BLaER1 treated with 17β-estradiol and CSF1 and Interleukin-3, amounts not matched to agents 10 nM and 100 nM (cell line): ENCODE results near the gene TFDP2.
"Not testable (repeated sequence)": the region's sequence is repeated elsewhere in the genome, so short reads cannot be mapped to it uniquely, and the experiment has no call there.

Experiments
- H3K27ac ChIP-seq, 11 experiments: shearing (Covaris generic); formaldehyde crosslinking; 2 replicates each; pipeline ENCODE4 v1.8.1; 2022
- H3K27me3 ChIP-seq, 11 experiments: shearing (Covaris generic); formaldehyde crosslinking; 2 replicates each; pipeline ENCODE4 v1.8.1; 2022
- H3K36me3 ChIP-seq, 11 experiments: shearing (Covaris generic); formaldehyde crosslinking; 2 replicates each; pipeline ENCODE4 v1.8.1; 2022
- H3K4me1 ChIP-seq, 10 experiments: shearing (Covaris generic); formaldehyde crosslinking; 2 replicates each; pipeline ENCODE4 v1.8.1; 2022
- H3K4me2 ChIP-seq, 11 experiments: shearing (Covaris generic); formaldehyde crosslinking; 2 replicates each; pipeline ENCODE4 v1.8.1; 2022
- H3K4me3 ChIP-seq, 10 experiments: shearing (Covaris generic); formaldehyde crosslinking; 2 replicates each; pipeline ENCODE4 v1.8.1; 2022
- H3K9ac ChIP-seq, 11 experiments: shearing (Covaris generic); formaldehyde crosslinking; 2 replicates each; pipeline ENCODE4 v1.8.1; 2022
- H3K9me3 ChIP-seq, 11 experiments: shearing (Covaris generic); formaldehyde crosslinking; replicated peaks in 1 of 11; 2 replicates each; pipeline ENCODE4 v1.8.1; 2022
- H4K20me1 ChIP-seq, 11 experiments: shearing (Covaris generic); formaldehyde crosslinking; 2 replicates each; pipeline ENCODE4 v1.8.1; 2022
- Cebpa-rat ChIP-seq, 11 experiments: shearing (Covaris generic); IDR thresholded peaks; 2 replicates each; pipeline ENCODE4 v1.8.1; 2022

Gene TFDP2

DNA sequence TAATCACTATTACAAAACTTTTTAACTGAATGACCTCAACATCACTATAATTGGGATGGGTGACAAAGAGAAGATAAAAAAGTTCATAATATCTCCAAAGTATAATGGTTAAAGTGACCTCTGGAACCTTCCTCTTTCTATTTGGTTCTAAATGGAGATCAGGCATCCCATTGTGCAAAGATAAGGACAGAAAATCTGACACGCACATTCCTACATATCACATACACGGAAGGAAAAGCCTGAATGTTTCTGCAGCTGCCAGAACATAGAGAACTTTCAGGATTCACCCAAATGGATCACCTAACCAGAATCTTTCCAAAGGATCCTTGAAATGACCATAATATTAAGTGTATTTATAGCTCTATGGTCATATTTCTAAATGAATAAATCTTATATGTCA, 128.2 kb downstream of the TFDP2 start:
- H3K9ac ChIP-seq, result no peak overlapping the region
- H4K20me1 ChIP-seq, result no peaks in the 10 kb centered on the region
- H3K9me3 ChIP-seq, result no peaks in the 10 kb centered on the region

DNA sequence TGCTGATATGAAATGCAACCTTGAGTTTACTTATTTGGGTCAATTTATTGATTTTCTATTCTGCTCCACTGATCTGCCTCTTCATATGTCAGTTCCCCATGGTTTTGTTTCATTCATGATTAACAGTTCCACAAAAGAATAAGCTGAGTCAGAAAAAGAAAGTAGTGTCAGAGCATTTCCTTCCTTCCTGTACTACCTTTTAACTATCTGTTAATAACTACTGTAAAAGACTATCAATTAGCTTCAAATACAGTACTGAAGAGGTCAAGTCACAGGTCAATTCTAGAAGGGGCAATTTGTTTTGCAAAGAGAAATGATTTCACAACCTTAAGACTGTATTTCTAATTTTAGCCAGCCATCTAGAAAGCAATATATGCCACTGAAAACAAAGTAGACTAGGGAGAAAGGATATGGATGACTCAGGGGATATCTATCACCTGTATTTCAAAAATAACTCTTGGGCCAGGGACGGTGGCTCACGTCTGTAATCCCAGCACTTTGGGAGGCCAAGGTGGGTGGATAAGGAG, 129.5 kb downstream of the TFDP2 start:
- no peak overlapping the region for H3K4me3 ChIP-seq
- H3K27ac ChIP-seq, result peak overlapping the region in 9 of 11 experiments; percentile 10 to 61 (median 37); a peak in 16 of 22 replicates
- H3K27me3 ChIP-seq, result no peaks in the 10 kb centered on the region
- no peaks in the 10 kb centered on the region for H4K20me1 ChIP-seq
- TF ChIP-seq Cebpa-rat (IDR thresholded peaks at IDR 0.05), result no peak
- H3K4me2 ChIP-seq, result peak overlapping the region; percentile 15 to 68 (median 57)
- peaks cover 0 to 34% (median 9%) of the 10 kb centered on the region in 11 experiments; a peak in 13 of 22 replicates for H3K36me3 ChIP-seq
- H3K4me1 ChIP-seq, result peaks cover 11 to 42% (median 25%) of the 10 kb centered on the region in 10 experiments
- no peaks in the 10 kb centered on the region for H3K9me3 ChIP-seq
- no peak overlapping the region for H3K9ac ChIP-seq

More for the DNA sequence above, 128.2 kb downstream of the TFDP2 start:
- no peak for TF ChIP-seq Cebpa-rat (IDR thresholded peaks at IDR 0.05)
- Histone ChIP-seq H3K4me3 (no peak overlapping the region), H3K27me3 (no peaks in the 10 kb centered on the region), H3K4me2 (peak overlapping the region in 2 of 11 experiments; percentile 64 to 67; a peak in 2 of 22 replicates), H3K4me1 (peaks cover 11 to 45% (median 25%) of the 10 kb centered on the region in 10 experiments), H3K36me3 (peaks cover 0 to 34% (median 9%) of the 10 kb centered on the region in 11 experiments; a peak in 13 of 22 replicates), H3K27ac (no peak overlapping the region; a peak in 1 of 22 replicates)

DNA sequence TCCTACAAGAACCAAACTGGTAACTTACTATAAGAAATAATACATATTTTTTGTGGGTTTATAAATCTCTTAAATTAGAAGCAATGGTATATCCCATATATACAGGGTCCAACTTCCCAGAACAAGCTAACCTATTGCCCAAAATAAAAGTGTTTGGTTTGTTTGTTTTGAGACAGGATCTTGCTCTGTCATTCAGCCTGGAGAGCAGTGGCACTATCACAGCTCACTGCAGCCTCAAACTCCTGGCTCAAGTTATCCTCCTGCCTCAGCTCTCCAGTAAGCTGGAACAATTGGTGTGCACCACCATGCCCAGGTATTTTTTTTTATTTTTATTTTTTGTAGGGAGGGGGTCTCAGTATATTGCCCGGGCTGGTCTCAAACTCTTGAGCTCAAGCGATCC, 135.4 kb downstream of the TFDP2 start:
- Histone ChIP-seq H3K9ac (no peak overlapping the region), H3K4me1 (peaks cover 0 to 11% (median under 1%) of the 10 kb centered on the region in 10 experiments; a peak in 8 of 20 replicates), H3K36me3 (peaks cover 0 to 26% (median 6%) of the 10 kb centered on the region in 11 experiments; a peak in 8 of 22 replicates), H3K27me3 (no peaks in the 10 kb centered on the region), H3K4me3 (no peak overlapping the region), H3K27ac (no peak overlapping the region), H4K20me1 (no peaks in the 10 kb centered on the region; a peak in 2 of 22 replicates), H3K9me3 (peaks cover 0 to 14% (median 9%) of the 10 kb centered on the region in 11 experiments; a peak in 12 of 22 replicates), H3K4me2 (no peak overlapping the region)
- no peak for TF ChIP-seq Cebpa-rat (IDR thresholded peaks at IDR 0.05)

DNA sequence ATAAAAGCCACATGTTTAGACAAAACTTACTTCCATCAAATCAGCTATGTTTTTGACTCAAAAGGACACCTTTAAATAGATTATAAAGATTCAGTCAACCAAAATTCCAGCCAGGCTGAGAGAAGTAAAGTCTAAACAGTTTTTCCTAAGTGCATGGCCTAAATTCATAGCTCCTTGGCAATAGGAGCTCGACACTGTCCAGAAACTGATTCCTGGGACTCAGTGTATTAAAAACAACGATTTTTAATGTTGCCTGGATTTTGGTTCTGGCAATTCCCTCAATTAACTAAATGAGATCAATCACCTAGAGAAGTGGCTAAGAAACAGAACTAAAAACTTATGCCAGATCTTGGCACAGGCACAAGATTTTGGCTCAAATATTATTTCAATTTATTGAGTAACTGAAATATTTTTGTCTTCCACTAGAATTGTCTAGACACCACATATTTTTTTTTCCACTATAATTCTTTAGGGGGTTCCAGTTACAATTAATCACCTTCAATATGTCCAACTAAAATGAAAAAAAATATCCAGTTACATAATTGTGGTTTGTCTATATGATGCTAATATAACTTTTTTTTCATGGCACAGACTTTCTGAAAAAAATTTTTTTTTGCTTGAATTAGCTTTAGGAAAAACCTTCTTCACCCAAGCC, 135.9 kb downstream of the TFDP2 start:
- no peak overlapping the region for H3K4me2 ChIP-seq
- H3K36me3 ChIP-seq, result peaks cover 0 to 25% (median 6%) of the 10 kb centered on the region in 11 experiments; a peak in 8 of 22 replicates
- TF ChIP-seq Cebpa-rat (IDR thresholded peaks at IDR 0.05), result no peak
- H3K27ac ChIP-seq, result no peak overlapping the region
- peaks cover 0 to under 1% (median 0%) of the 10 kb centered on the region in 11 experiments; a peak in 2 of 22 replicates for H4K20me1 ChIP-seq
- H3K27me3 ChIP-seq, result no peaks in the 10 kb centered on the region
- peaks cover 0 to 14% (median 9%) of the 10 kb centered on the region in 11 experiments; a peak in 12 of 22 replicates for H3K9me3 ChIP-seq
- H3K9ac ChIP-seq, result no peak overlapping the region
- peaks cover 0 to 9% (median 0%) of the 10 kb centered on the region in 10 experiments; a peak in 1 of 20 replicates for H3K4me1 ChIP-seq
- no peak overlapping the region for H3K4me3 ChIP-seq

DNA sequence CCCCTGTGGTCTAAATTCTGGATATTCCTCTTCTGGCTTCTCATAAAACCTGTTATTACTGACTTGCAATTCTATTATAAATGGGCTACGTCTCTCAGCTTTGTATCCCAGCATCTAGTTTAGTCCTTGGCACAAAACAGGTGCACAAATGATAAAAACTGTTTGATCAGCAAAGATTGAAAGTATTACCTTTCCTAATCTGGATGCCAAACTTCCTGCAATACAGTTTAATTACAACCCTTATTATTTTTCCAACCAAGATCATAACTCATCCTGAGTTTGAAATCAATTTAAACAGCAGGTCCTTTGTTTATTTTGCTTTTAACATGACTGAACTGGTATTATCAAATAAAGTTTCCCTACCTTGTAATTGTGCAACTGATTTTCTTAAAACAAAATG, 140.3 kb downstream of the TFDP2 start:
- Histone ChIP-seq H3K4me1 (no peaks in the 10 kb centered on the region; a peak in 1 of 20 replicates), H3K4me2 (no peak overlapping the region), H3K27ac (no peak overlapping the region), H3K9me3 (peaks cover 0 to 14% (median 9%) of the 10 kb centered on the region in 11 experiments; a peak in 12 of 22 replicates), H3K27me3 (no peaks in the 10 kb centered on the region), H3K9ac (no peak overlapping the region), H4K20me1 (peaks cover 0 to 4% (median 0%) of the 10 kb centered on the region in 11 experiments; a peak in 2 of 22 replicates), H3K4me3 (no peak overlapping the region), H3K36me3 (peaks cover 0 to 40% (median 9%) of the 10 kb centered on the region in 11 experiments; a peak in 14 of 22 replicates)
- TF ChIP-seq Cebpa-rat (IDR thresholded peaks at IDR 0.05), result no peak

DNA sequence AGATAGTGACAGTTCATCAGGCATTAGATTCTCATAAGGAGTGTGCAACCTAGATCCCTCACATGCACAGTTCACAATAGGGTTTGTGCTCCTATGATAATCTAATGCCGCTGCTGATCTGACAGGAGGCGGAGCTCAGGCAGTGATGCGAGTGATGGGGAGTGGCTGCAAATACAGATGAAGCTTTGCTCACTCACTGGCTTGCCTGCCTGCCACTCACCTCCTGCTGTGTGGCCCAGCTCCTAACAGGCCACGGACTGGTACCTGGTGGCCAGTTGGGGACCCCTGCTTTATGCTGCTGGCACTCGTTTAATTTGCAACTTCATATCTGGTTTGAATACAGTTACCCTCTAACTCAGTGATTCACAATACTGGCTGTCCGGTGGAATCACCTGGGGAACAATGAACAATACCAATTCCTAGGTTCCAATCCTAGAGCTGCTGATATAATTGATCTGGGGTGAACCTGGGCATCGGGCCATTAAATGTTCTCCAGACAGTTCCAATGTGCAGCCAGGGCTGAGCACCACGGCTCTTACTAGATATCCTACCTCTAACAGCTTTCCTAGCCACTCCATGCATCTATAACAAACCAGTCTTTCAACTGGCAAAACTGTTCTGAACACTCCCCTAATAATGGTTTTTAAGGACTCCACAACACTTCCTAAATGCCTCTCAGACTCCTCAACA, 141.5 kb downstream of the TFDP2 start:
- no peak overlapping the region for H3K4me2 ChIP-seq
- peaks cover 0 to 4% (median 0%) of the 10 kb centered on the region in 11 experiments; a peak in 1 of 22 replicates for H4K20me1 ChIP-seq
- H3K9ac ChIP-seq, result no peak overlapping the region
- peaks cover 0 to 14% (median 9%) of the 10 kb centered on the region in 11 experiments; a peak in 12 of 22 replicates for H3K9me3 ChIP-seq
- H3K4me1 ChIP-seq, result no peaks in the 10 kb centered on the region; a peak in 1 of 20 replicates
- no peak overlapping the region for H3K27ac ChIP-seq
- no peaks in the 10 kb centered on the region for H3K27me3 ChIP-seq
- TF ChIP-seq Cebpa-rat (IDR thresholded peaks at IDR 0.05), result no peak
- peaks cover 0 to 46% (median 19%) of the 10 kb centered on the region in 11 experiments; a peak in 14 of 22 replicates for H3K36me3 ChIP-seq
- H3K4me3 ChIP-seq, result no peak overlapping the region

DNA sequence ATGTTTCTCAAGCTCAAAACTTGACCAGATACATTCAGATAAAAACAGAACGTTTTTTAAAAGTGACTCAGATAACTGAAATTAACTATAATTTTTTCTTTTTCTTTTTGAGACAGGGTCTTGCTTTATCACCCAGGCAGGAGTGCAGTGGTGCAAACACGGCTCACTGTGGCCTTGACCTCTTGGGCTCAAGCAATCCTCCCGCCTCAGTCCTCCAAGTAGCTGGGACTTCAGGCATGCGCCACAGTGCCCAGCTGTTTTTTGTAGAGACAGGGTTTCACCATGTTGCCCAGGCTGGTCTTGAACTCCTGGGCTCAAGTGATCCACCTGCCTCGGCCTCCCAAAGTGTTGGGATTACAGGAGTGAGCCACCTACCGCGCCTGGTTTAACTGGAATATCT, 144.4 kb downstream of the TFDP2 start:
- H3K36me3 ChIP-seq, result peaks cover 0 to 49% (median 23%) of the 10 kb centered on the region in 11 experiments; a peak in 14 of 22 replicates
- H4K20me1 ChIP-seq, H3K9ac ChIP-seq, H3K27me3 ChIP-seq, H3K4me3 ChIP-seq, H3K4me1 ChIP-seq, H3K27ac ChIP-seq, H3K9me3 ChIP-seq, H3K4me2 ChIP-seq: not testable (repeated sequence)

DNA sequence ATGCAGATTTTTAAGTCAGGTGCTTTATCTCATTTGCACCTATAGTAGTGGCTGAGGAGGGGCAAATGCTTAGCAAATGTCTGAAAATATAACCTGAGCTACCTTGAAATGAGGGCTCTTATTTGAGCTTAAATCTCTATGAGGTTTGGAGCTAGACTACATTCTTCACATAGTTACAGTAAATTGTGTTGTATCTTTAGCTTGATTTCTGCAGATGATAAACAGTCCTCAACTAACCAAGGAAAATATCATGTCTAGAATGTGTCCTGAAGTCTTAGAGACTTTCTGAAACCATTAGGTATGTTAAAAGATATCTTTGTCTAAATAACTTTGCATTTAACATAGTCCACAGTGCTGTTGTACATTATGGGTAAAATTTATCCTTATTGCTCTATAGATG, 145.3 kb downstream of the TFDP2 start:
- H3K9me3 ChIP-seq, result no peaks in the 10 kb centered on the region
- H3K27ac ChIP-seq, result no peak overlapping the region
- H3K4me1 ChIP-seq, result no peaks in the 10 kb centered on the region; a peak in 1 of 20 replicates
- H3K36me3 ChIP-seq, result peaks cover 0 to 49% (median 23%) of the 10 kb centered on the region in 11 experiments; a peak in 14 of 22 replicates
- H3K4me2 ChIP-seq, result no peak overlapping the region
- no peak for TF ChIP-seq Cebpa-rat (IDR thresholded peaks at IDR 0.05)
- H3K9ac ChIP-seq, result no peak overlapping the region
- H3K4me3 ChIP-seq, result no peak overlapping the region
- no peaks in the 10 kb centered on the region for H3K27me3 ChIP-seq
- H4K20me1 ChIP-seq, result peaks cover 0 to 5% (median 0%) of the 10 kb centered on the region in 11 experiments; a peak in 1 of 22 replicates

DNA sequence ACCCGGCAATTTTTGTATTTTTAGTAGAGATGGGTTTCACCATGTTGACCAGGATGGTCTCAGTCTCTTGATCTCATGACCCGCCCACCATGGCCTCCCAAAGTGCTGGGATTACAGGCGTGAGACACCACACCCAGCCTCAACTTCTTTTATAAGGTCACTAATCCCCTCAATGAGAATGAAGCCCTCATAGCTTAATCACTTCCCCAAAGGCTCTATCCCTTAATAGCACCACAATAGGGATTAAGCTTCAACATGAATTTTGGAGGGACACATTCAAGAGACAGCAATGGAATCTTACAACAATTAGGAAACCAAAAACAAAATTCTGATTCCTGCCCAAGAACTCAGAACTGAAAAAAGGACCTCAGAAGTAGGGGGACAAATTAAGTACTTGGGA, 146.1 kb downstream of the TFDP2 start:
- peaks cover 0 to 49% (median 23%) of the 10 kb centered on the region in 11 experiments; a peak in 14 of 22 replicates for H3K36me3 ChIP-seq
- no peaks in the 10 kb centered on the region for H3K27me3 ChIP-seq
- no peak overlapping the region for H3K4me2 ChIP-seq
- no peaks in the 10 kb centered on the region for H3K9me3 ChIP-seq
- H3K9ac ChIP-seq, result no peak overlapping the region
- TF ChIP-seq Cebpa-rat (IDR thresholded peaks at IDR 0.05), result no peak
- H3K4me1 ChIP-seq, result no peaks in the 10 kb centered on the region; a peak in 1 of 20 replicates
- peaks cover 0 to 5% (median 0%) of the 10 kb centered on the region in 11 experiments; a peak in 1 of 22 replicates for H4K20me1 ChIP-seq
- H3K27ac ChIP-seq, result no peak overlapping the region
- no peak overlapping the region for H3K4me3 ChIP-seq
